ENCODE data around the gene ZSWIM1. TPM values are rescaled to one million over a fixed set of nuclear protein-coding genes. Genes with fewer than 3 reads are reported as not detected.

Gene ZSWIM1
- total and polyA plus RNA-seq, 2 donors (not counting 3 experiments of a cell fraction or from before 2014, with no cell fraction given) = 8.5 to 10.0 TPM

- no peaks in the 10 kb centered on the region for H3K27me3 ChIP-seq (ENCODE audit: control insufficient read depth in 2 of 2, insufficient read depth in 2 of 2, low read length in 2 of 2)
- H3K4me1 ChIP-seq (ENCODE audit: control insufficient read depth, extremely low read depth, insufficient read depth, low read length) = peaks cover 22% of the 10 kb centered on the region
- no peaks in the 10 kb centered on the region for H4K20me1 ChIP-seq (replicated peaks; ENCODE audit: control insufficient read depth, extremely low read depth, insufficient read depth, low read length)
- no peak overlapping the region for H3K9ac ChIP-seq (replicated peaks; ENCODE audit: extremely low read depth, insufficient read depth, low read length)
- BruUV-seq (replicated peaks) = no TSS peak
- H3K36me3 ChIP-seq (ENCODE audit: control insufficient read depth in 2 of 2, extremely low read depth in 1 of 2, insufficient read depth in 2 of 2, low read length in 2 of 2) = peaks cover 4 to 28% of the 10 kb centered on the region in 2 experiments
- TF ChIP-seq POLR2AphosphoS5 (IDR thresholded peaks at IDR 0.05; ENCODE audit: insufficient read depth, low read depth, low read length) = no peak
- TF ChIP-seq EZH2 (IDR thresholded peaks at IDR 0.05; ENCODE audit: borderline replicate concordance, low read depth, low read length, severe bottlenecking) = no peak
- TF ChIP-seq FOS (IDR thresholded peaks at IDR 0.05; ENCODE audit: borderline replicate concordance, insufficient read depth, low read length) = no peak
- no peak for TF ChIP-seq JUN (IDR thresholded peaks at IDR 0.05; ENCODE audit: borderline replicate concordance, insufficient read depth, insufficient read length, low read depth)
- TF ChIP-seq POLR2A (IDR thresholded peaks at IDR 0.05; ENCODE audit: low read depth, low read length) = no peak
- TF ChIP-seq MYC (IDR thresholded peaks at IDR 0.05; ENCODE audit: low read depth, low read length) = no peak
- TF ChIP-seq, protein P1, sequence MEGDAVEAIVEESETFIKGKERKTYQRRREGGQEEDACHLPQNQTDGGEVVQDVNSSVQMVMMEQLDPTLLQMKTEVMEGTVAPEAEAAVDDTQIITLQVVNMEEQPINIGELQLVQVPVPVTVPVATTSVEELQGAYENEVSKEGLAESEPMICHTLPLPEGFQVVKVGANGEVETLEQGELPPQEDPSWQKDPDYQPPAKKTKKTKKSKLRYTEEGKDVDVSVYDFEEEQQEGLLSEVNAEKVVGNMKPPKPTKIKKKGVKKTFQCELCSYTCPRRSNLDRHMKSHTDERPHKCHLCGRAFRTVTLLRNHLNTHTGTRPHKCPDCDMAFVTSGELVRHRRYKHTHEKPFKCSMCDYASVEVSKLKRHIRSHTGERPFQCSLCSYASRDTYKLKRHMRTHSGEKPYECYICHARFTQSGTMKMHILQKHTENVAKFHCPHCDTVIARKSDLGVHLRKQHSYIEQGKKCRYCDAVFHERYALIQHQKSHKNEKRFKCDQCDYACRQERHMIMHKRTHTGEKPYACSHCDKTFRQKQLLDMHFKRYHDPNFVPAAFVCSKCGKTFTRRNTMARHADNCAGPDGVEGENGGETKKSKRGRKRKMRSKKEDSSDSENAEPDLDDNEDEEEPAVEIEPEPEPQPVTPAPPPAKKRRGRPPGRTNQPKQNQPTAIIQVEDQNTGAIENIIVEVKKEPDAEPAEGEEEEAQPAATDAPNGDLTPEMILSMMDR (IDR thresholded peaks at IDR 0.05; ENCODE audit: extremely low read depth in 1 of 2, insufficient read depth in 1 of 2, low read depth in 1 of 2, low read length in 2 of 2) = no peak
- TF ChIP-seq GATA2 (IDR thresholded peaks at IDR 0.05; ENCODE audit: insufficient read depth, insufficient read length, low read depth, low read length) = no peak
- TF ChIP-seq, protein P2, sequence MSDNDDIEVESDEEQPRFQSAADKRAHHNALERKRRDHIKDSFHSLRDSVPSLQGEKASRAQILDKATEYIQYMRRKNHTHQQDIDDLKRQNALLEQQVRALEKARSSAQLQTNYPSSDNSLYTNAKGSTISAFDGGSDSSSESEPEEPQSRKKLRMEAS (IDR thresholded peaks at IDR 0.05; ENCODE audit: insufficient read depth, insufficient read length) = no peak
- ChIA-PET CTCF (no interaction called here), POLR2A (no interaction called here)
- no peak overlapping the region for H3K4me2 ChIP-seq (ENCODE audit: insufficient read depth, low read length)
- no peak for FAIRE-seq
- no peak overlapping the region for H3K4me3 ChIP-seq (replicated peaks in 1 of 3; ENCODE audit: insufficient read depth in 1 of 3, low read depth in 1 of 3, low read length in 3 of 3)
- H3K27ac ChIP-seq (ENCODE audit: insufficient read depth, low read depth, low read length) = no peak overlapping the region
- no peaks in the 10 kb centered on the region for H3K79me2 ChIP-seq (ENCODE audit: control insufficient read depth, insufficient read depth, low read length)
- H3K9me1 ChIP-seq (replicated peaks; ENCODE audit: control insufficient read depth, extremely low read depth, insufficient read depth, low read length) = no peaks in the 10 kb centered on the region
- no peak overlapping the region for H2AFZ ChIP-seq (ENCODE audit: low read depth, low read length)
- DNase-seq (ENCODE audit: low read depth, low spot score) = no peak
- intact Hi-C loops (cut with micrococcal nuclease) = no loop called here
- dilution Hi-C loops (cut with MboI; ENCODE audit: extremely low pct_ligation_motif_present, low sequenced_read_pairs) = no loop called here
- no peaks in the 10 kb centered on the region for H3K9me3 ChIP-seq (replicated peaks; ENCODE audit: control insufficient read depth, insufficient read depth, low read length)
Measured at GRCh38 chr20:45893831-45894230, 12.8 kb downstream of the ZSWIM1 start.

Measured in endothelial cell of umbilical vein (primary cell).